IPS DF 19.7 (cell line): Measurements from ENCODE around the gene MINK1.

Experiments
- DNase-seq: peaks from one replicate; pipeline ENCODE4 v3.0.0-alpha.2; 2013; ENCODE audit warnings: low read depth, low spot score

Gene MINK1

DNA sequence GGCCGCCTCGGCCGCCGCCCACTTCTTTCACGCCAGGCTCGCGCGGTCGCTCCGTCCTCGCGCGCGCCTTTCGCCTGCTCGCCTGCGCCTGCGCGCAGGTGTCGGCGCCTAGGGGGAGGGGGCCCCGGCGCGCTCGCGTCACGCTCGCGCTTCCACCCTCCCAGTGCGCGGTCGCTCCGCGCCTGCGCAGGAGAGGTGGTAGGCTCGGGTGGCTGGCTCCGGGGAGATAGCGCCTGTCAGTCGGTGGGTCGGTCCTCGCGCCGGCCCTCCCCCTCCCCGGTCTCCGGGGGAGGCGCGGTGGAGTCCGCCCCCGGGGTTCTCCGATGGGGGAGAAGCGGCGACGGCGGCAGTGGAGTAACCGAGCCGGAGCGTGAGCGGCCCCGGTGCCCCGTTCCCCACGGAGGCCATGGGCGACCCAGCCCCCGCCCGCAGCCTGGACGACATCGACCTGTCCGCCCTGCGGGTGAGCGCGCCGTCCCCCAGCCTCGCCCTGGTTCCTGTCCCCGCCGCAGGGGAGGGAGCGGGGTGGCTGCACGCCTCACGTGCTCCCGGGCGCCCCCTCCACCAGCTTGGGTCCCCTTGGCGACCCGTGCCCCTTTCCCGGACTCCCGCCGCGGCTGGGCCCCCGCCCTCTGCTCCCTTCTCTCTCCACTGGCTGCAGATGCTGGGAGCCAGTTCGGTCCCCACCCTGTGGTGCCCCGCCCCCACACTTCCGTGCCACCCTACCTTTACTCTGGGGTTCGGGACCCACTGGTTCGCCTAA is at the start of gene MINK1:
Gene MINK1, plus strand, starts transcription at position 163 of the 763 bp plus-strand sequence. Its CDS starts 244 bp downstream, at position 407.
- no peak for DNase-seq

DNA sequence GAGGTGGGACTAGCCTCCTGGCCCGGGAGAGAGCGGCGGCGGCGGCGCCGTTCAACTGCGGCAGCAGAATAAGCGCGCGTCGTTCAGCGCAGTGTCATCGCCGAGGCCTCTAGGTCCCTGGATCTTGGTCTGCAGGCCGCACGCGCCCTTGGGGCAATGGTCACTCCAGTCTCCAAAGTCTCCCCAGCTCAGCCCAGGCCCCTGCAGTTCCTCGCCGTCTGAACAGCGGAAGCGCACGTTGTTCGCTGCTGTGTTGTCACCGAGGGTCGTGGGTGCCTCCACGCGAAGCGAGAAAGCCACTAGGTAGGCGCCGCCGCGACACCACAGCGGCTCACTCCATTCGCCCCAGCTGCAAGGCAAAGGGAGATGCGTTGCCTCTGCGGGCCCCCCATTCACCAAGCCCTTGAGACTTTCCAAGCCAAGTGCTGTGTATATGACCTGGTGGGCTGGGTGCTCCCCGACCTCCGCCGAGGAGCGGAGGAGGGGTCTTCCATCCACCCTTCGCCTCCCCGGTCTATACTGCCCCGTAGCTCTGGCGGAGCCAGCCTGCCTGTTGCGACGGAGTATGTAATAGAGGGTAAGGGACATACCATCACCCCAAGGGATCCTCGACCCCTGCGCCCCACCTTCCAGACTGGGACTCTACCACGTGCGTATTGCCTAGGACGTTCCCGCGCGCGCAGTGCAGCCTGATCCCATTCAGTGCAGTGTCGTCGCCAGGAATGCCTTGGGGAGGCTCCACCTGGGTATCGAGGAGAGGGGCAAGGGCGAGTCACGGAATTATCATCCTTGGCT is 47.6 kb upstream of the MINK1 start:
- DNase-seq = no peak

DNA sequence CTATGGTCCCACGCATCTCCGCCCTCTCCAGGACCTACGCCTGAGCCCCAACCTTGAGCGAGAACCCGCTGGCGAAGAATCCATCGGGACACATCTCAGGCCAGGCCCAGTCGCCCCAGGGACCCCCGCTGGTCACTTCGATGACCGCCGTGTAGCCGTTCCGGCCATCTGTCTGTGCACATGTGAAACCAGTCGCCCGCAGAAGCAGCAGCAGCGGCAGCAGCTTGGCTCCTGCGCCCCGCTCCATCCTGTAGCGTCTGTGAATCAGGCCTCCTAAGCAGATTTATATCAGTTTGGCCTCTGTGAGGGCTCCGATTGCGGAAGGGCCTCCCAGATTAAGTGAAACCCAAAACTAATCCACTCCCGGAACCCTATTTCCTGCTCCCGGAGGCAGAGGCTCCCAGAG is 47.0 kb upstream of the MINK1 start, which contains the start of gene VMO1:
Gene VMO1, minus strand, starts transcription at position 259 of the 406 bp plus-strand sequence. Its CDS starts 12 bp downstream, at position 247.
- no peak for DNase-seq

GRCh38 chr17:4786516-4786915 is 46.6 kb upstream of the MINK1 start:
- DNase-seq = no peak

DNA sequence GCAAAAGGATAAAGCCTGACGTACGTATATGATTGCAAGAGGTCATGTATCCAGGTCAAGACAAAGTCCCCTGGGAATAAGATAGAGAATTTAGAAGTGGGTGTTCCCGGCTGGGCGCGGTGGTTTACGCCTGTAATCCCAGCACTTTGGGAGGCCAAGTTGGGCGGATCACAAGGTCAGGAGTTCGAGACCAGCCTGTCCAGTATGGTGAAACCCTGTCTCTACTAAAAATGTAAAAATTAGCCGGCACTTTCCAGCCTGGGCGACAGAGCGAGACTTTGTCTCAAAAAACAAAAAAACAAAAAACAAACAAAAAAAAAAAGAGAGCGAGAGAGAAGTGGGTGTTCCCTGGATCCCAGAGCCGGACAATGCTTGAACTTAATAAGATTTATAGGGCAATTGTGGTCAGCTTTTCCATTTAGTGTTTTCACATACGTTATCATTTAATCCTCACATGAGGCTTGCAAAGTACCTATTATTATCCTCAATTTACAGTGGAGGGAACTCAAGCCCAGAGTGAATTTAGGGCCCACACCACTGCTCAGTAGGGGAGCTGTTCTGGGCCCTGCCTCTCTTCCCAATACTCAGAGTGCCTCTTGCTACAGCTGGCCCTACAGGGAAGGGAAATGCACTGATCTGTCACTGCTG is 44.9 kb upstream of the MINK1 start:
- DNase-seq = no peak

DNA sequence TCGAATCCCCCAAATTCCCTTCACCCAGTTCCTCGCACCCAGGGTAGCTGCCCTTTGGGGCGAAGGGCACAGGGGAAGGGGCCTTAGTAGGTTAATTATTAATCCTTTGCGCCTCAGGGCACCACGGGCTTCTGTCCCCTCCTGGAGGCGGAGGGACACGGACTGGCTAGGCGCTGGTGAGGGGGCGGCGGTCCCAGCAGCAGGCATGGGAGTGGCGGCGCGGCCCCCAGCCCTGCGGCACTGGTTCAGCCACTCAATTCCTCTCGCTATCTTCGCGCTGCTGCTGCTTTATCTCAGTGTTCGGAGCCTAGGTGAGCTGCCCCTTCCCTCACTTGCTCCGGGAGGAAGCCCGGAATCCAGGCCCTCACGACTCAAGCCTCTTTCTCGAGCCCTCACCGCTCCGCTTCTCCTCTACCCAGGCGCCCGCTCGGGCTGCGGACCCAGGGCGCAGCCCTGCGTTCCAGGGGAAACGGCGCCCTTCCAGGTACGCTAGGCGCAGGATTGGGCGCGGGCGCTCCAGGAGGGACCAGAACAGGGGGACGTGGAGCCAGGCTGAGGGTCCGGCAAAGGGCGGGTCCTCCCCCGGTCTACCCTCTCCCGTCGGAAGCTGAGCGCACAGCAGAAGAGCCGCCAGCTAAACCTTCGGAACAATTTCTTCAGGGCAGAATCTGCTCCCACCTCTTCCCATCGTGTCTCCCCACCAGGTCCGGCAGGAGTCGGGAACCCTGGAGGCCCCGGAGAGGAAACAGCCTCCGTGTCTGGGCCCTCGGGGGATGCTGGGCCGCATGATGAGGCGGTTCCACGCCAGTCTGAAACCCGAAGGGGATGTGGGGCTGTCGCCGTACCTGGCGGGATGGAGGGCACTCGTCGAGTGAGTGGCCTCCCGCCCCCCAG is 44.1 kb upstream of the MINK1 start, which contains the start of gene GLTPD2:
Gene GLTPD2, plus strand, starts transcription at position 158 of the 894 bp plus-strand sequence. Its CDS starts 48 bp downstream, at position 206.
- no peak for DNase-seq

- DNase-seq = no peak
Observed at GRCh38 chr17:4789701-4789950, 43.5 kb upstream of the MINK1 start.

DNA sequence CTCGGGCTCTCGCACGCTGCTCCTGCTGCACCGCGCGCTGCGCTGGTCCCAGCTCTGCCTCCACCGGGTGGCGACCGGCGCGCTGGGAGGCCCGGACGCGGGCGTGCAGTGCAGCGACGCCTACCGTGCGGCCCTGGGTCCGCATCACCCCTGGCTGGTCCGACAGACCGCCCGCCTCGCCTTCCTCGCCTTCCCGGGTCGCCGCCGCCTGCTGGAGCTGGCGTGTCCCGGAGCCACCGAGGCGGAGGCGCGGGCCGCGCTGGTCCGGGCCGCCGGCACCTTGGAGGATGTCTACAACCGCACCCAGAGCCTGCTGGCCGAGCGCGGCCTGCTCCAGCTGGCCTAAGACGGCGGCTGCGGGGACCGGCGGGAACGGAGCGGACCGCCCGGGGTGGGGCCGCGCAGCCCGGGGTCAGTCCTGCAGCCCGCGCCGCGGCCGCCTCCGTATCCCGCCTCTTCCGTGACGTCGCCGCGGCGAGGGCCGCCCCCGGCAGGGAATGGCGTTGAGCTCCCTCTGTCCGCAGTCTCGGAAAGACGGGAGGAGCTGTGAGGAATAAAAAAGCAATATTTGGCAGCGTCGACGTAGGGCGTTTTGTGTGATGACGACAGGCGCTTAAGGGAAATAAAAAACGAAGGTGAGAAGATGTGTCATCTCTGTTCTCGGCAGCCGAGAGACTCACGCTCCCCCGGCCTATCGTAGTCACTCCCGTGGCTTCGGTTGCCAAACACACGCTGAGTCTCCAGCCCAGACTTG is 43.0 kb upstream of the MINK1 start:
- DNase-seq = no peak

DNA sequence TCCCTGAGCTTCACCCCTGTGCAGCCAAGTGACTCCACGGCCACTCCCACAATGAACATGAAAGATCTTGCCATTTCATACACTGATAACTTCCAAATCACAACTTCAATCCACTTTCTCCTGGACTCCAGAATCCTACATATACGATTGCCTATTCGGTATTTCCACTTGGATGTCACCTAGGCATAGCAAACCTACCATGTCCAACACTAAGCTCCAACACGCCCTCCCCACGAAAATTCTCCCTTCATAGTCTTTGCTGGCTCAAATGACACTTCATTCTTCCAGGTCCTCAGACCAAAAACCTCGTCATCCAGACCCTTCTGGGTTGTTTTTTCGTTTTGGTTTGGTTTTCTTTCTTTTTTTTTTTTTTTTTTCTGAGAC is 42.4 kb upstream of the MINK1 start:
- DNase-seq = no peak

DNA sequence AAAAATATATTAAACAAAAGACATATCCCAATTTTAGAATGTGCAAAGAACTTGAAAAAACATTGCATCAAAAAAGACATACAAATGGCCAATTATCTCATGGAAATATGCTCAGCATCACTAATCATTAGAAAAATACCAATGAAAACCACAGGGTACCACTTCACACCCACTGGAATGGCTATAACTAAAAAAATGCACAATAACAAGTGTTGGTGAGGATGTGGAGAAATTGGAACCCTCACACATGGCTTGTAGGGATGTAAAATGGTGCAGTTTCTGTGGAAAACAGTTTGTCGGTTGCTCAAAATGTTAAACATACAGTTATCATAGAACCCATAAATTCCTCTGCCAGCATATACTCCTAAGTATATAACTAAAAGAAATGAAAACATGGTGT is 38.0 kb upstream of the MINK1 start:
- no peak for DNase-seq

- no peak for DNase-seq
Observed at GRCh38 chr17:4796552-4796920, 36.6 kb upstream of the MINK1 start.

GRCh38 chr17:4800462-4801196 is 32.5 kb upstream of the MINK1 start:
- DNase-seq = no peak

DNA sequence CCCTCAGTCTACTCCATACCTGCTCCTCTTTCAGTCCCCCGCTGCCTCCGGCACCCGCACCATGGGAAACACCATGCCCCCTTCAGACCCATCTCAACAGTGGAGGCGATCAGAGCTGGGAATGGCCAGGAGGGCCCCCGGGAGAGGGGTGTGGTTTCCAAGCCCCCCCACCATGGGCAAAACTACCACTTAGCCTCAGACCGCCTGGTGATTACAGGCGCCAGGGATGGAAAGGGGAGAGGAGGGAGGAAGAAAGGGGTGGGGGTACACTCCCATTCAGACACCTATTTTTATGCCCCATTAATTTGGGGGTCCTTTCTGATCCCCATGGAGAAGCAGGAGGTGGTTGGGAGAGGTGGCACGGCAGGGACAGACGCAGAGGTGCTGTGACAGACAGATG is 30.9 kb upstream of the MINK1 start, which contains the start of gene C17orf114:
Gene C17orf114, minus strand, starts transcription at position 101 of the 400 bp plus-strand sequence.
- no peak for DNase-seq

DNA sequence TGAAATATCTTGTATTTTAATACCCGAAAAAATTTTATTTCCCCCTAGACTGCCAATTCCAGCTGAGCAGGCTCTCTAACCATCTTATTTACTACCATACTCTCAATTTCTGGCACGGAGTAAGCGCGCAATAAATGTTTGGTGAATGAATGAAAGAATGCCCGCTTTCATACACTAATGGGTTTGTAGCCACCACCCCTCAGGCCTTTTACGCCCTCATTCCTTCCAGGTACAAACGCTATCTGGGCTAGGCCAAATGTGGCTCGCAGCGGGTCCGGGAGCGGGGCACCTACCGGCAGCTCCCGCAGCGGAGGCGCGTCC is 26.7 kb upstream of the MINK1 start:
- DNase-seq = no peak

DNA sequence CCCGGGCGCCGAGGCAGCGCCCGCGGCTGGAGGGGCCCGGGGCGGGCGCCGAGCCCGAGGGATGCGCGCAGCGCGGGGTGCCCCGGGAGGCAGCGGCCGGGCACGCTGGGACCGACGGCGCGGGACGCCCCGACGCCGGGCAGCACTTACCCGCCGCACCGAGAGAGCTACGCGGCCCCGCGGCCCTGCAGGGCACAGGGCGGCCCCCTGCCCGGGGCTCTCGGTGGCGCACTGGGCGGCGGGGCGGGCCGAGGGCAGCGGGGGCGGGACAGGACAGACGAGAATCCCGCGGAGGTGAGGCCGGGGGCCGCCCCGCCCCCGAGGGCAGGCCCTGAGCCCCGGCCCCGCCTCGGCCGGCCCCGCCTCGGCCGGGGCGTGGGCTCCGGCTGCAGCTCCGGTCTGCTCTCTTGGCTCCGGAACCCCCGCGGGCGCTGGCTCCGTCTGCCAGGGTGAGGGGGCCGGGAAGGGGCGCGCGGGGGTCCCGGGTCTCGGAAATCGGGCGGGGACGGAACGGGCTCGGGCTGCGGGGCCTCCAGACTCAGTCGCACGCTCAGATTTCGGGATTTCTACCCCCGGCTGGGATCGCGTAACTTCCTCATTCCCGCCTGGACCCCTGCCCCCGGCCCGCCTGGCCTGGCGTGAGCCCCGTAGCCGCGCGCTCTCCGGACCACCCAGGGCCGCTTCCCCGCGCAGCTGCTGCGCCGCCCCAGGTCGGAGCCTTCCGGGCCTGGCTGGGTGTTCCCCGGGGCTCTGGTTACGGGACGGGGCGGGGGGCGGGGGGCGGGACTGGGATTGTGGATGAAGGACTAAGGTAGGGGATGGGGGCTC is 26.1 kb upstream of the MINK1 start, which contains the start of gene PLD2:
Gene PLD2, plus strand, starts transcription at position 376 of the 828 bp plus-strand sequence. CDS start 621 bp downstream, outside the sequence.
- no peak for DNase-seq

- DNase-seq = no peak
Observed at GRCh38 chr17:4807605-4808377, 25.3 kb upstream of the MINK1 start.

DNA sequence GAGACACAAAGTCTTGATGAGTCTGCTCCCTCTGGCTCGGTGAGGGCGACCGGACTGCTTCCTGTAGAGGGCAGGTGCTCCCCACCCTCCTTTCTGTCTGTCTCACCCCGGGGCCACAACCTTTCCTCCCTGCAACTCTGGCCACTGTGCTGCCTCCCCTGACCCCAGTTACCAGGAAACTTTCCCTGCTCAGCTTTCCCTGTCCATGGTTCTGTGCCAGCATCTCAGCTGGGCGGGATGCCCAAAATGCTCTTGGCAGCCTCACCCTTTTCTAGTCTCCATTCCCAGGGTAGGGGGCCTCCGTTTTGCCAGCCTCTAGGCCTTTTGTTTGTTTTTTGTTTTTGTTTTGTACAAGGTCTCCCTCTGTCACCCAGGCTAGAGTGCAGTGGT is 24.8 kb upstream of the MINK1 start:
- DNase-seq = no peak

GRCh38 chr17:4810696-4811290 is 22.3 kb upstream of the MINK1 start:
- DNase-seq = no peak
